Measurements from ENCODE around the gene BCL2L12. TPM values are rescaled to one million over a fixed set of nuclear protein-coding genes. Genes with fewer than 3 reads are reported as not detected.
A peak's percentile ranks its signal among the peaks of the same experiment; 100 is the strongest.

BCL2L12 gene
- total and polyA plus RNA-seq, 7 experiments from 2014 or later: 11.3 to 57.2 (median 14.8) TPM

- H3K27me3 ChIP-seq (ENCODE audit: control insufficient read depth in 2 of 2, insufficient read depth in 2 of 2, low read length in 2 of 2): no peaks in the 10 kb centered on the region
- no peak for ATAC-seq
- Mint-ChIP-seq H3K4me1 (peaks cover 0 to 4% (median 0%) of the 10 kb centered on the region in 7 donors), H3K27ac (no peak overlapping the region), H3K27me3 (no peaks in the 10 kb centered on the region), H3K4me3 (no peak overlapping the region), H3K36me3 (no peaks in the 10 kb centered on the region), H3K9me3 (no peaks in the 10 kb centered on the region)
- no peak for DNase-seq
- no peaks in the 10 kb centered on the region for H3K36me3 ChIP-seq (ENCODE audit: control insufficient read depth in 2 of 3, insufficient read depth in 3 of 3, low read length in 3 of 3)
- no peak overlapping the region for H3K4me3 ChIP-seq (ENCODE audit: low read length)
- ChIA-PET POLR2A (no interaction called here), CTCF (no interaction called here)
- no peak overlapping the region for H3K27ac ChIP-seq (ENCODE audit: low read depth, low read length)
- no peaks in the 10 kb centered on the region for H3K4me1 ChIP-seq (ENCODE audit: control insufficient read depth in 2 of 2, insufficient read depth in 2 of 2, low read length in 2 of 2)
- intact Hi-C loops (cut with micrococcal nuclease): no loop called here
- H3K9me3 ChIP-seq (ENCODE audit: control insufficient read depth in 2 of 3, low read length in 3 of 3): no peaks in the 10 kb centered on the region
These were observed 35.6 kb downstream of the BCL2L12 start for GRCh38 chr19:49701271-49701786.

GRCh38 chr19:49704888-49705642 is 39.3 kb downstream of the BCL2L12 start:
- no peaks in the 10 kb centered on the region for H3K36me3 ChIP-seq (ENCODE audit: control insufficient read depth in 2 of 3, insufficient read depth in 3 of 3, low read length in 3 of 3)
- CTCF ChIA-PET: no interaction called here
- peaks cover 0 to 4% (median 0%) of the 10 kb centered on the region in 7 donors for H3K4me1 Mint-ChIP-seq
- H3K27me3 ChIP-seq (ENCODE audit: control insufficient read depth in 2 of 2, insufficient read depth in 2 of 2, low read length in 2 of 2): no peaks in the 10 kb centered on the region
- H3K36me3 Mint-ChIP-seq: no peaks in the 10 kb centered on the region
- H3K4me3 ChIP-seq (ENCODE audit: low read length): no peak overlapping the region
- no peaks in the 10 kb centered on the region for H3K4me1 ChIP-seq (ENCODE audit: control insufficient read depth in 2 of 2, insufficient read depth in 2 of 2, low read length in 2 of 2)
- DNase-seq (no peak), ATAC-seq (no peak)
- no peak overlapping the region for H3K27ac Mint-ChIP-seq
- POLR2A ChIA-PET: interaction anchor here (0.6 kb wide), 1 partner anchor 222 kb away, joined by 4 read pairs; no protein-coding TSS in a partner anchor
- no peak overlapping the region for H3K4me3 Mint-ChIP-seq
- H3K27me3 Mint-ChIP-seq: peaks cover 0 to 8% (median 0%) of the 10 kb centered on the region in 5 donors
- no peaks in the 10 kb centered on the region for H3K9me3 ChIP-seq (ENCODE audit: control insufficient read depth in 2 of 3, low read length in 3 of 3)
- intact Hi-C loops (cut with micrococcal nuclease): no loop called here
- no peak overlapping the region for H3K27ac ChIP-seq (ENCODE audit: low read depth, low read length)
- peaks cover 0 to 2% (median 0%) of the 10 kb centered on the region in 11 donors for H3K9me3 Mint-ChIP-seq

GRCh38 chr19:49705919-49706318 is 40.2 kb downstream of the BCL2L12 start:
- DNase-seq (no peak), ATAC-seq (no peak)
- H3K27me3 Mint-ChIP-seq: peaks cover 0 to 8% (median 0%) of the 10 kb centered on the region in 5 donors
- Histone ChIP-seq H3K27me3 (ENCODE audit: control insufficient read depth in 2 of 2, insufficient read depth in 2 of 2, low read length in 2 of 2) (no peaks in the 10 kb centered on the region), H3K4me1 (ENCODE audit: control insufficient read depth in 2 of 2, insufficient read depth in 2 of 2, low read length in 2 of 2) (no peaks in the 10 kb centered on the region), H3K9me3 (ENCODE audit: control insufficient read depth in 2 of 3, low read length in 3 of 3) (no peaks in the 10 kb centered on the region), H3K27ac (ENCODE audit: low read depth, low read length) (no peak overlapping the region), H3K4me3 (ENCODE audit: low read length) (no peak overlapping the region), H3K36me3 (ENCODE audit: control insufficient read depth in 2 of 3, insufficient read depth in 3 of 3, low read length in 3 of 3) (no peaks in the 10 kb centered on the region)
- no peak overlapping the region for H3K4me3 Mint-ChIP-seq
- H3K36me3 Mint-ChIP-seq: no peaks in the 10 kb centered on the region
- H3K4me1 Mint-ChIP-seq: peaks cover 0 to 4% (median 0%) of the 10 kb centered on the region in 7 donors
- ChIA-PET CTCF (no interaction called here), POLR2A (interaction anchor here (1.0 kb wide), 1 partner anchor 12 kb away, joined by 3 read pairs; no protein-coding TSS in a partner anchor)
- peaks cover 0 to 2% (median 0%) of the 10 kb centered on the region in 11 donors for H3K9me3 Mint-ChIP-seq
- H3K27ac Mint-ChIP-seq: no peak overlapping the region
- intact Hi-C loops (cut with micrococcal nuclease): no loop called here

- no peak overlapping the region for H3K4me3 Mint-ChIP-seq
- peaks cover 0 to 8% (median 0%) of the 10 kb centered on the region in 5 donors for H3K27me3 Mint-ChIP-seq
- ChIA-PET POLR2A (interaction anchor here (0.7 kb wide), 1 partner anchor 212 kb away, joined by 5 read pairs; no protein-coding TSS in a partner anchor), CTCF (no interaction called here)
- Histone ChIP-seq H3K36me3 (ENCODE audit: control insufficient read depth in 2 of 3, insufficient read depth in 3 of 3, low read length in 3 of 3) (no peaks in the 10 kb centered on the region), H3K27me3 (ENCODE audit: control insufficient read depth in 2 of 2, insufficient read depth in 2 of 2, low read length in 2 of 2) (no peaks in the 10 kb centered on the region), H3K4me3 (ENCODE audit: low read length) (no peak overlapping the region), H3K9me3 (ENCODE audit: control insufficient read depth in 2 of 3, low read length in 3 of 3) (no peaks in the 10 kb centered on the region), H3K27ac (ENCODE audit: low read depth, low read length) (no peak overlapping the region), H3K4me1 (ENCODE audit: control insufficient read depth in 2 of 2, insufficient read depth in 2 of 2, low read length in 2 of 2) (no peaks in the 10 kb centered on the region)
- intact Hi-C loops (cut with micrococcal nuclease): no loop called here
- no peak for DNase-seq
- peaks cover 0 to 2% (median 0%) of the 10 kb centered on the region in 5 donors for H3K36me3 Mint-ChIP-seq
- peaks cover 0 to 2% (median 0%) of the 10 kb centered on the region in 11 donors for H3K9me3 Mint-ChIP-seq
- H3K27ac Mint-ChIP-seq: no peak overlapping the region
- ATAC-seq: no peak
- H3K4me1 Mint-ChIP-seq: peaks cover 0 to 6% (median 0%) of the 10 kb centered on the region in 7 donors
These were observed 44.7 kb downstream of the BCL2L12 start for GRCh38 chr19:49710372-49710951.

- Histone ChIP-seq H3K27ac (ENCODE audit: low read depth, low read length) (no peak overlapping the region), H3K4me3 (ENCODE audit: low read length) (no peak overlapping the region), H3K36me3 (ENCODE audit: control insufficient read depth in 2 of 3, insufficient read depth in 3 of 3, low read length in 3 of 3) (no peaks in the 10 kb centered on the region), H3K9me3 (ENCODE audit: control insufficient read depth in 2 of 3, low read length in 3 of 3) (no peaks in the 10 kb centered on the region), H3K4me1 (ENCODE audit: control insufficient read depth in 2 of 2, insufficient read depth in 2 of 2, low read length in 2 of 2) (peaks cover 0 to 2% of the 10 kb centered on the region in 2 donors), H3K27me3 (ENCODE audit: control insufficient read depth in 2 of 2, insufficient read depth in 2 of 2, low read length in 2 of 2) (no peaks in the 10 kb centered on the region)
- Mint-ChIP-seq H3K4me1 (peaks cover 3 to 12% (median 4%) of the 10 kb centered on the region in 7 donors), H3K9me3 (peaks cover 0 to 2% (median 0%) of the 10 kb centered on the region in 11 donors), H3K27ac (peak overlapping the region in 1 of 9 donors; percentile 83), H3K36me3 (peaks cover 0 to 2% (median 0%) of the 10 kb centered on the region in 5 donors), H3K27me3 (peaks cover 0 to 4% (median 0%) of the 10 kb centered on the region in 5 donors), H3K4me3 (no peak overlapping the region)
- DNase-seq: no peak
- intact Hi-C loops (cut with micrococcal nuclease): no loop called here
- ChIA-PET CTCF (no interaction called here), POLR2A (interaction anchor here (0.7 kb wide), 1 partner anchor 70 kb away, joined by 3 read pairs; the partner anchor contains the start of gene SCAF1)
- no peak for ATAC-seq
These were observed 46.7 kb downstream of the BCL2L12 start for GRCh38 chr19:49712397-49712859.

GRCh38 chr19:49713236-49713845 is 47.6 kb downstream of the BCL2L12 start:
- intact Hi-C loops (cut with micrococcal nuclease): no loop called here
- ATAC-seq: no peak
- no peak overlapping the region for H3K4me3 Mint-ChIP-seq
- peaks cover 0 to 4% (median 0%) of the 10 kb centered on the region in 5 donors for H3K27me3 Mint-ChIP-seq
- Histone ChIP-seq H3K27ac (ENCODE audit: low read depth, low read length) (no peak overlapping the region), H3K9me3 (ENCODE audit: control insufficient read depth in 2 of 3, low read length in 3 of 3) (no peaks in the 10 kb centered on the region), H3K4me1 (ENCODE audit: control insufficient read depth in 2 of 2, insufficient read depth in 2 of 2, low read length in 2 of 2) (peaks cover 6 to 9% of the 10 kb centered on the region in 2 donors), H3K36me3 (ENCODE audit: control insufficient read depth in 2 of 3, insufficient read depth in 3 of 3, low read length in 3 of 3) (no peaks in the 10 kb centered on the region), H3K4me3 (ENCODE audit: low read length) (no peak overlapping the region), H3K27me3 (ENCODE audit: control insufficient read depth in 2 of 2, insufficient read depth in 2 of 2, low read length in 2 of 2) (no peaks in the 10 kb centered on the region)
- H3K9me3 Mint-ChIP-seq: peaks cover 0 to 2% (median 0%) of the 10 kb centered on the region in 11 donors
- ChIA-PET POLR2A (interaction anchor here (1.0 kb wide), 1 partner anchor 10 kb away, joined by 3 read pairs; no protein-coding TSS in a partner anchor), CTCF (no interaction called here)
- no peak for DNase-seq
- peaks cover 0 to 5% (median 0%) of the 10 kb centered on the region in 5 donors for H3K36me3 Mint-ChIP-seq
- no peak overlapping the region for H3K27ac Mint-ChIP-seq
- peaks cover 6 to 16% (median 8%) of the 10 kb centered on the region in 7 donors for H3K4me1 Mint-ChIP-seq

Data from naive thymus-derived CD4-positive, alpha-beta T cell (primary cell).